MCF 10A (cell line): ENCODE measurements around the gene C1D. TPM values are rescaled to one million over a fixed set of nuclear protein-coding genes. Genes with fewer than 3 reads are reported as not detected.

Source experiments
- BruUV-seq: library from RNA; stranded (reverse); fragments of 400-500 nt; replicated peaks from 2 replicates; lab custom pipeline; 2021; lab: Mats Ljungman, UMichigan
- CTCF ChIA-PET: fragments of 300-600 bp; sonication (Branson Sonifier 250); formaldehyde crosslinking; extraction: SDS; loops from one replicate; lab custom pipeline; 2021; ENCODE audit warnings: antibody characterized with exemption, inconsistent platforms; lab: Yijun Ruan, JAX
- POLR2A ChIA-PET: fragments of 300-600, 350-650 bp; sonication (Branson Sonifier 250); formaldehyde crosslinking; extraction: SDS; loops from one replicate; lab custom pipeline; 2020; ENCODE audit warnings: antibody characterized with exemption, inconsistent platforms; lab: Yijun Ruan, JAX
- DNase-seq: peaks from one replicate; pipeline ENCODE4 v3.0.0-alpha.2; 2018; ENCODE audit not compliant: unreplicated experiment
- H3K27ac Mint-ChIP-seq: one replicate; pipeline ENCODE4 v1.8.0; 2022; ENCODE audit warnings: mild to moderate bottlenecking, low read depth, mixed read lengths; ENCODE audit not compliant: unreplicated experiment
- H3K27me3 Mint-ChIP-seq: one replicate; pipeline ENCODE4 v1.8.0; 2022; ENCODE audit warnings: mixed read lengths; ENCODE audit not compliant: insufficient read depth, unreplicated experiment
- H3K36me3 Mint-ChIP-seq: one replicate; pipeline ENCODE4 v1.8.0; 2022; ENCODE audit warnings: mild to moderate bottlenecking, moderate library complexity, mixed read lengths; ENCODE audit not compliant: insufficient read depth, unreplicated experiment
- H3K4me1 Mint-ChIP-seq: one replicate; pipeline ENCODE4 v1.8.0; 2022; ENCODE audit warnings: mixed read lengths; ENCODE audit not compliant: insufficient read depth, unreplicated experiment
- H3K4me3 Mint-ChIP-seq: one replicate; pipeline ENCODE4 v1.8.0; 2022; ENCODE audit warnings: mild to moderate bottlenecking, moderate library complexity, mixed read lengths; ENCODE audit not compliant: unreplicated experiment
- H3K9me3 Mint-ChIP-seq: one replicate; pipeline ENCODE4 v1.8.0; 2022; ENCODE audit warnings: mixed read lengths; ENCODE audit not compliant: unreplicated experiment
- CTCF ChIP-seq: fragments of 200-600 bp; IDR thresholded peaks from one replicate; pipeline ENCODE4 v1.8.0; 2022; ENCODE audit warnings: antibody characterized with exemption, mild to moderate bottlenecking; ENCODE audit not compliant: unreplicated experiment
- intact Hi-C: fragments of 100-400 bp; cut with micrococcal nuclease; formaldehyde crosslinking; loops from 2 replicates; pipeline ENCODE4 v1.14.1; 2022
- total RNA-seq: library from RNA; stranded (reverse); gene quantifications from 2 replicates; pipeline ENCODE4 v1.2.3, GENCODE V29; 2022

C1D gene
- total RNA-seq, 1 experiment from 2014 or later, result 17.4 TPM

GRCh38 chr2:68091439-68092034 lies 28.7 kb upstream of the C1D start:
- Mint-ChIP-seq H3K9me3 (no peaks in the 10 kb centered on the region), H3K27ac (no peak overlapping the region), H3K4me1 (no peaks in the 10 kb centered on the region), H3K36me3 (no peaks in the 10 kb centered on the region), H3K27me3 (no peaks in the 10 kb centered on the region), H3K4me3 (no peak overlapping the region)
- ChIA-PET CTCF (no interaction called here), POLR2A (interaction anchor here (0.7 kb wide), 1 partner anchor 134 kb away, joined by 3 read pairs; no protein-coding TSS in a partner anchor)
- no peak for TF ChIP-seq CTCF
- DNase-seq, result no peak
- BruUV-seq, result no TSS peak
- intact Hi-C loops, result no loop called here

DNA sequence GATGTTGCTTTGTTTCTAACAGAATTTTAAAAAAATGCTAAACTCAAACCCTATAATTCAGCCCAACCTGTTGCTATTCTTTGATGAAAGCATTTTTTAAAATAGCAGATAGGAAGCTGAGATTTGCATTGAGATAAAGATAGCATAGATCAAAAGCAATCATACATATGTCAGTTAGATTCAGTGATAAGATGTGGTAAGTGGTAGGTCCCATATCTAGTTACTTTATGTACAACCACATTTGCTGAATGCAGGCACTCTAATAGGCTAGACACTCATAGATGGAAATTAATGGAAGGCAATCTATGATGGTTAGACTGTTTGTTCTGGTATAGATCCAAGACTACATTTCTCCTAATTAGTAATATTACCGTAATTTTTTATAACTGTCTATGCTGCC lies 27.2 kb upstream of the C1D start:
- Mint-ChIP-seq H3K4me3 (no peak overlapping the region), H3K27me3 (no peaks in the 10 kb centered on the region), H3K36me3 (no peaks in the 10 kb centered on the region), H3K4me1 (no peaks in the 10 kb centered on the region), H3K27ac (no peak overlapping the region), H3K9me3 (no peaks in the 10 kb centered on the region)
- POLR2A ChIA-PET, result no interaction called here
- CTCF ChIA-PET, result no interaction called here
- no peak for DNase-seq
- BruUV-seq, result no TSS peak
- intact Hi-C loops, result no loop called here
- no peak for TF ChIP-seq CTCF

DNA sequence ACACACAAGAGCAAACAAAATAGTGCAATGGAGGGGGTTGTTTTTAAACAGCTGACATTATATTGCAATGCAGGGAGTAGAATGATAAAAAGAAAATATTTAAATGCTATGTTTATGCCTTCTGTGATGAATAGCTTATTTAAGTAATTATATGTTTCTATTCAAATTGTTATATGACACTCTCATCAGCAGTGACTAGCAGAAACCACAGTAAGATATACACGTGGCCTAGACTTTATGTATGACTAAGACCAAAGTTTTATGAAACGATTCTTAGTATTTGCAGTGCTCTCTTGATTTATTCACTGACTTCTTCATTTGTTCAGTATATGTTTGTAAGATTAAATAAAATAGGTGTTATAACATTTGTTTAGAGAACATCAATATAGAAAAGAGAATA lies 26.1 kb upstream of the C1D start:
- ChIA-PET CTCF (interaction anchor here (0.6 to 1.0 kb wide), 2 partner anchors 41 to 137 kb away, joined by 3 read pairs; no protein-coding TSS in a partner anchor), POLR2A (interaction anchor here (0.7 to 1.1 kb wide), 2 partner anchors 26 to 874 kb away, joined by 3 read pairs; no protein-coding TSS in a partner anchor)
- Mint-ChIP-seq H3K27ac (no peak overlapping the region), H3K27me3 (no peaks in the 10 kb centered on the region), H3K9me3 (no peaks in the 10 kb centered on the region), H3K4me1 (no peaks in the 10 kb centered on the region), H3K36me3 (no peaks in the 10 kb centered on the region), H3K4me3 (no peak overlapping the region)
- no peak for TF ChIP-seq CTCF
- intact Hi-C loops, result no loop called here
- no TSS peak for BruUV-seq
- DNase-seq, result no peak

GRCh38 chr2:68086166-68086565 lies 23.4 kb upstream of the C1D start:
- no peaks in the 10 kb centered on the region for H3K4me1 Mint-ChIP-seq
- BruUV-seq, result no TSS peak
- no peaks in the 10 kb centered on the region for H3K27me3 Mint-ChIP-seq
- POLR2A ChIA-PET, result interaction anchor here (0.6 to 1.4 kb wide), 3 partner anchors 7 to 23 kb away, joined by 3 to 4 read pairs (median 3); partner anchors contain the start of gene C1D
- H3K4me3 Mint-ChIP-seq, result no peak overlapping the region
- H3K9me3 Mint-ChIP-seq, result no peaks in the 10 kb centered on the region
- DNase-seq, result no peak
- intact Hi-C loops, result no loop called here
- H3K36me3 Mint-ChIP-seq, result no peaks in the 10 kb centered on the region
- CTCF ChIA-PET, result interaction anchor here (0.5 to 1.3 kb wide), 4 partner anchors 13 to 219 kb away, joined by 3 to 4 read pairs (median 3); no protein-coding TSS in a partner anchor
- no peak overlapping the region for H3K27ac Mint-ChIP-seq
- TF ChIP-seq CTCF, result no peak
